ENCODE data around the gene NRXN3.

DNA sequence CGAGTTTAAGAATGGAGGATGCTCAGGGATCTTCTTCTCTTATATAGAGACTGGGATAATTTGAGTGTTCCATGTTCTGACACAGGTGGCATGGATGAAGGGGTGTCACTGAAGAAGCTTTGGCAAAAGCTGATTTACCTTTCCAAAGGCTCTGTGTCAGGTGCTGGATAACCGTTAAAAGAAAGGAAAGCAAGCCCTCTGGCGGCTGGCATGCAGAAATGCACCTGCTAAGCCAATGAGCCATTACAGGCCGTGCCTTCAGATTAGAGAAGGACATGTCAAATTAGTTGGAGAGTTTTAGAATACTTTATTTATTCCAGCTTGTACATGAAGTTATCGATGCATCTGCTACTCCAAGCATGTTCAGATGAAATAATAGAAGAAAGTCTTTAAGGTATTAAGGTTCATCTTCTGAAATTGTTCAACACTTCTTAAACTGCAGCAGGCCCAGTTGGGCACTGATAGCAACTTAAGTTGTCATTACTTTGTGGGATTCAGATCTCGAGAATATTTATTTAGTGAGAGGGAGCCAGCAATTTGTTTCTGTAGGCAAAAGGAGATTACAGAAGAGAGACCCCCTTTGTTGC is 678.2 kb downstream of the NRXN3 start:
- TF ChIP-seq POLR2AphosphoS5 (IDR thresholded peaks at IDR 0.05), result no peak
- peak; percentile 93 for TF ChIP-seq CTCF (IDR thresholded peaks at IDR 0.05; ENCODE audit: poor library complexity, severe bottlenecking)
- TF ChIP-seq SMC3 (conservative IDR thresholded peaks at IDR 0.05; ENCODE audit: poor library complexity), result peak; percentile 86
- no peak for TF ChIP-seq TAF1 (IDR thresholded peaks at IDR 0.05; ENCODE audit: low read depth)
- TF ChIP-seq EP300 (conservative IDR thresholded peaks at IDR 0.05; ENCODE audit: poor library complexity, severe bottlenecking), result no peak
- no peak for TF ChIP-seq MXI1 (conservative IDR thresholded peaks at IDR 0.05; ENCODE audit: poor library complexity, severe bottlenecking)
